ENCODE measurements around the gene CCDC14.
"Not testable (repeated sequence)": the region's sequence is repeated elsewhere in the genome, so short reads cannot be mapped to it uniquely, and the experiment has no call there.

Gene CCDC14

GRCh38 chr3:123893012-123893411 is 68.0 kb downstream of the CCDC14 start:
- Histone ChIP-seq H3K27me3 (ENCODE audit: low read length) (no peaks in the 10 kb centered on the region), H2AFZ (ENCODE audit: low read depth, low read length, severe bottlenecking) (no peak overlapping the region), H3K27ac (ENCODE audit: low read depth, low read length) (no peak overlapping the region), H3F3A (ENCODE audit: insufficient read depth) (no peaks in the 10 kb centered on the region), H3K79me2 (ENCODE audit: insufficient read depth, low read length) (no peaks in the 10 kb centered on the region), H3K9me3 (ENCODE audit: insufficient read depth, low read length) (peaks cover 11% of the 10 kb centered on the region; the same call in 1 of the 2 replicates), H4K20me1 (ENCODE audit: low read depth, low read length) (no peaks in the 10 kb centered on the region), H3K4me2 (ENCODE audit: low read depth, low read length, poor library complexity, severe bottlenecking) (no peak overlapping the region), H3K9me2 (replicated peaks; ENCODE audit: insufficient read depth, low read length) (no peaks in the 10 kb centered on the region), H3K36me3 (ENCODE audit: low read length) (no peaks in the 10 kb centered on the region), H3K4me3 (ENCODE audit: insufficient read depth, low read length, poor library complexity, severe bottlenecking) (no peak overlapping the region), H3K9ac (ENCODE audit: low read length) (no peak overlapping the region)
- TF ChIP-seq EZH2phosphoT487 (conservative IDR thresholded peaks at IDR 0.05; ENCODE audit: low read length) = no peak
- TF ChIP-seq CTCF (IDR thresholded peaks at IDR 0.05; ENCODE audit: insufficient read depth, low read length, poor library complexity, severe bottlenecking) = no peak

GRCh38 chr3:123892195-123892594 is 68.8 kb downstream of the CCDC14 start:
- no peak overlapping the region for H3K4me3 ChIP-seq (ENCODE audit: insufficient read depth, low read length, poor library complexity, severe bottlenecking)
- H3F3A ChIP-seq (ENCODE audit: insufficient read depth) = no peaks in the 10 kb centered on the region

GRCh38 chr3:123890991-123891390 is 70.0 kb downstream of the CCDC14 start:
- H3K9me2 ChIP-seq (replicated peaks; ENCODE audit: insufficient read depth, low read length); H3K9ac ChIP-seq (ENCODE audit: low read length); H3K4me3 ChIP-seq (ENCODE audit: insufficient read depth, low read length, poor library complexity, severe bottlenecking); H2AFZ ChIP-seq (ENCODE audit: low read depth, low read length, severe bottlenecking); H3K4me2 ChIP-seq (ENCODE audit: low read depth, low read length, poor library complexity, severe bottlenecking); H3K27ac ChIP-seq (ENCODE audit: low read depth, low read length); H3K79me2 ChIP-seq (ENCODE audit: insufficient read depth, low read length); H3K36me3 ChIP-seq (ENCODE audit: low read length); H4K20me1 ChIP-seq (ENCODE audit: low read depth, low read length); H3F3A ChIP-seq (ENCODE audit: insufficient read depth); H3K27me3 ChIP-seq (ENCODE audit: low read length): not testable (repeated sequence)
- H3K9me3 ChIP-seq (ENCODE audit: insufficient read depth, low read length) = peaks cover 11% of the 10 kb centered on the region; the same call in 1 of the 2 replicates

More at GRCh38 chr3:123892195-123892594, 68.8 kb downstream of the CCDC14 start:
- Histone ChIP-seq H3K27ac (ENCODE audit: low read depth, low read length) (no peak overlapping the region), H3K79me2 (ENCODE audit: insufficient read depth, low read length) (no peaks in the 10 kb centered on the region), H3K27me3 (ENCODE audit: low read length) (no peaks in the 10 kb centered on the region), H3K9me3 (ENCODE audit: insufficient read depth, low read length) (peaks cover 11% of the 10 kb centered on the region; the same call in 1 of the 2 replicates), H3K36me3 (ENCODE audit: low read length) (no peaks in the 10 kb centered on the region), H2AFZ (ENCODE audit: low read depth, low read length, severe bottlenecking) (no peak overlapping the region), H3K4me2 (ENCODE audit: low read depth, low read length, poor library complexity, severe bottlenecking) (no peak overlapping the region), H3K9me2 (replicated peaks; ENCODE audit: insufficient read depth, low read length) (no peaks in the 10 kb centered on the region), H3K9ac (ENCODE audit: low read length) (no peak overlapping the region), H4K20me1 (ENCODE audit: low read depth, low read length) (no peaks in the 10 kb centered on the region)
- TF ChIP-seq CTCF (IDR thresholded peaks at IDR 0.05; ENCODE audit: insufficient read depth, low read length, poor library complexity, severe bottlenecking) (no peak), EZH2phosphoT487 (conservative IDR thresholded peaks at IDR 0.05; ENCODE audit: low read length) (no peak)

- H3K4me2 ChIP-seq (ENCODE audit: low read depth, low read length, poor library complexity, severe bottlenecking); H2AFZ ChIP-seq (ENCODE audit: low read depth, low read length, severe bottlenecking); H3K4me3 ChIP-seq (ENCODE audit: insufficient read depth, low read length, poor library complexity, severe bottlenecking); H3K9me2 ChIP-seq (replicated peaks; ENCODE audit: insufficient read depth, low read length); H3K27me3 ChIP-seq (ENCODE audit: low read length); H4K20me1 ChIP-seq (ENCODE audit: low read depth, low read length); H3F3A ChIP-seq (ENCODE audit: insufficient read depth); H3K27ac ChIP-seq (ENCODE audit: low read depth, low read length); H3K36me3 ChIP-seq (ENCODE audit: low read length); H3K9ac ChIP-seq (ENCODE audit: low read length); H3K79me2 ChIP-seq (ENCODE audit: insufficient read depth, low read length): not testable (repeated sequence)
- peaks cover 11% of the 10 kb centered on the region; the same call in 1 of the 2 replicates for H3K9me3 ChIP-seq (ENCODE audit: insufficient read depth, low read length)
Observed at GRCh38 chr3:123890162-123890561, 70.9 kb downstream of the CCDC14 start.
